ENCODE measurements around the gene PPP1R15B. TPM values are rescaled to one million over a fixed set of nuclear protein-coding genes. Genes with fewer than 3 reads are reported as not detected.

The PPP1R15B gene
- total RNA-seq, 2 experiments from 2014 or later, result 77.5 to 77.8 TPM

- no peak overlapping the region for H3K4me3 Mint-ChIP-seq
- H3K27me3 Mint-ChIP-seq, result peaks cover 35% of the 10 kb centered on the region
- peaks cover 10% of the 10 kb centered on the region for H3K4me1 Mint-ChIP-seq
- no peak for DNase-seq
- no peaks in the 10 kb centered on the region for H3K9me3 Mint-ChIP-seq
- H3K36me3 Mint-ChIP-seq, result no peaks in the 10 kb centered on the region
- H3K27ac Mint-ChIP-seq, result no peak overlapping the region
- ATAC-seq (ENCODE audit: low read depth), result no peak
- POLR2A ChIA-PET, result no interaction called here
Measured at GRCh38 chr1:204376465-204376864, 35.2 kb downstream of the PPP1R15B start.

GRCh38 chr1:204373911-204374310 is 37.7 kb downstream of the PPP1R15B start:
- peaks cover 13% of the 10 kb centered on the region for H3K4me1 Mint-ChIP-seq

GRCh38 chr1:204370176-204370575 is 41.4 kb downstream of the PPP1R15B start:
- Mint-ChIP-seq H3K9me3 (no peaks in the 10 kb centered on the region), H3K27me3 (no peaks in the 10 kb centered on the region), H3K36me3 (no peaks in the 10 kb centered on the region), H3K27ac (no peak overlapping the region), H3K4me1 (peaks cover 4% of the 10 kb centered on the region), H3K4me3 (no peak overlapping the region)
- DNase-seq, result no peak
- no peak for ATAC-seq (ENCODE audit: low read depth)
- POLR2A ChIA-PET, result interaction anchor here (0.6 kb wide), 1 partner anchor 169 kb away, joined by 4 read pairs; no protein-coding TSS in a partner anchor

More at GRCh38 chr1:204373911-204374310, 37.7 kb downstream of the PPP1R15B start:
- H3K27ac Mint-ChIP-seq, result no peak overlapping the region
- POLR2A ChIA-PET, result no interaction called here
- H3K4me3 Mint-ChIP-seq, result no peak overlapping the region
- H3K36me3 Mint-ChIP-seq, result no peaks in the 10 kb centered on the region
- no peak for DNase-seq
- H3K9me3 Mint-ChIP-seq, result no peaks in the 10 kb centered on the region
- peaks cover 19% of the 10 kb centered on the region for H3K27me3 Mint-ChIP-seq
- ATAC-seq (ENCODE audit: low read depth), result no peak

- H3K4me3 Mint-ChIP-seq, result no peak overlapping the region
- H3K36me3 Mint-ChIP-seq, result no peaks in the 10 kb centered on the region
- H3K4me1 Mint-ChIP-seq, result peaks cover 4% of the 10 kb centered on the region
- POLR2A ChIA-PET, result no interaction called here
- DNase-seq (no peak), ATAC-seq (ENCODE audit: low read depth) (no peak)
- H3K27me3 Mint-ChIP-seq, result no peaks in the 10 kb centered on the region
- H3K9me3 Mint-ChIP-seq, result no peaks in the 10 kb centered on the region
- no peak overlapping the region for H3K27ac Mint-ChIP-seq
Measured at GRCh38 chr1:204368996-204369726, 42.5 kb downstream of the PPP1R15B start.

- Mint-ChIP-seq H3K9me3 (no peaks in the 10 kb centered on the region), H3K36me3 (no peaks in the 10 kb centered on the region), H3K4me1 (peaks cover 6% of the 10 kb centered on the region), H3K27me3 (no peaks in the 10 kb centered on the region), H3K4me3 (no peak overlapping the region), H3K27ac (no peak overlapping the region)
- DNase-seq (no peak), ATAC-seq (ENCODE audit: low read depth) (no peak)
- POLR2A ChIA-PET, result interaction anchor here (1.6 kb wide), 1 partner anchor 10 kb away, joined by 3 read pairs; no protein-coding TSS in a partner anchor
Measured at GRCh38 chr1:204367956-204368355, 43.7 kb downstream of the PPP1R15B start.

GRCh38 chr1:204367193-204367858 is 44.3 kb downstream of the PPP1R15B start:
- no peak for ATAC-seq (ENCODE audit: low read depth)
- DNase-seq, result no peak
- peaks cover 6% of the 10 kb centered on the region for H3K4me1 Mint-ChIP-seq
- no peaks in the 10 kb centered on the region for H3K36me3 Mint-ChIP-seq
- H3K9me3 Mint-ChIP-seq, result no peaks in the 10 kb centered on the region
- POLR2A ChIA-PET, result interaction anchor here (1.6 kb wide), 1 partner anchor 11 kb away, joined by 3 read pairs; no protein-coding TSS in a partner anchor
- no peak overlapping the region for H3K4me3 Mint-ChIP-seq
- peaks cover 2% of the 10 kb centered on the region for H3K27me3 Mint-ChIP-seq
- H3K27ac Mint-ChIP-seq, result no peak overlapping the region

GRCh38 chr1:204366759-204367158 is 44.9 kb downstream of the PPP1R15B start:
- POLR2A ChIA-PET, result interaction anchor here (1.6 kb wide), 1 partner anchor 12 kb away, joined by 3 read pairs; no protein-coding TSS in a partner anchor
- no peak overlapping the region for H3K4me3 Mint-ChIP-seq
- H3K36me3 Mint-ChIP-seq, result no peaks in the 10 kb centered on the region
- peaks cover 3% of the 10 kb centered on the region for H3K27me3 Mint-ChIP-seq
- H3K4me1 Mint-ChIP-seq, result peaks cover 6% of the 10 kb centered on the region
- ATAC-seq (ENCODE audit: low read depth) (no peak), DNase-seq (no peak)
- no peaks in the 10 kb centered on the region for H3K9me3 Mint-ChIP-seq
- H3K27ac Mint-ChIP-seq, result no peak overlapping the region

GRCh38 chr1:204363335-204364114 is 48.1 kb downstream of the PPP1R15B start:
- H3K4me3 Mint-ChIP-seq, result peak overlapping the region; percentile 67
- DNase-seq (peak; percentile 73), ATAC-seq (ENCODE audit: low read depth) (peak; percentile 79)
- peaks cover 5% of the 10 kb centered on the region for H3K4me1 Mint-ChIP-seq
- no peaks in the 10 kb centered on the region for H3K36me3 Mint-ChIP-seq
- H3K9me3 Mint-ChIP-seq, result no peaks in the 10 kb centered on the region
- H3K27me3 Mint-ChIP-seq, result peaks cover 14% of the 10 kb centered on the region
- POLR2A ChIA-PET, result interaction anchor here (1.0 kb wide), 1 partner anchor 105 kb away, joined by 3 read pairs; no protein-coding TSS in a partner anchor
- H3K27ac Mint-ChIP-seq, result peak overlapping the region; percentile 23

GRCh38 chr1:204362984-204363334 is 48.7 kb downstream of the PPP1R15B start:
- POLR2A ChIA-PET, result interaction anchor here (1.0 kb wide), 1 partner anchor 104 kb away, joined by 3 read pairs; no protein-coding TSS in a partner anchor
- Mint-ChIP-seq H3K27ac (no peak overlapping the region), H3K27me3 (peaks cover 16% of the 10 kb centered on the region), H3K9me3 (no peaks in the 10 kb centered on the region), H3K36me3 (no peaks in the 10 kb centered on the region), H3K4me3 (peak overlapping the region; percentile 67), H3K4me1 (peaks cover 5% of the 10 kb centered on the region)
- DNase-seq (no peak), ATAC-seq (ENCODE audit: low read depth) (no peak)

GRCh38 chr1:204361781-204362180 is 49.8 kb downstream of the PPP1R15B start:
- H3K36me3 Mint-ChIP-seq, result no peaks in the 10 kb centered on the region
- peaks cover 16% of the 10 kb centered on the region for H3K27me3 Mint-ChIP-seq
- DNase-seq (no peak), ATAC-seq (ENCODE audit: low read depth) (no peak)
- POLR2A ChIA-PET, result interaction anchor here (0.8 kb wide), 1 partner anchor 37 kb away, joined by 3 read pairs; no protein-coding TSS in a partner anchor
- H3K27ac Mint-ChIP-seq, result no peak overlapping the region
- no peaks in the 10 kb centered on the region for H3K9me3 Mint-ChIP-seq
- peaks cover 5% of the 10 kb centered on the region for H3K4me1 Mint-ChIP-seq
- no peak overlapping the region for H3K4me3 Mint-ChIP-seq

GRCh38 chr1:204361341-204361771 is 50.3 kb downstream of the PPP1R15B start:
- Mint-ChIP-seq H3K27ac (no peak overlapping the region), H3K27me3 (peaks cover 16% of the 10 kb centered on the region), H3K4me3 (no peak overlapping the region), H3K4me1 (peaks cover 5% of the 10 kb centered on the region), H3K9me3 (no peaks in the 10 kb centered on the region), H3K36me3 (no peaks in the 10 kb centered on the region)
- ATAC-seq (ENCODE audit: low read depth) (no peak), DNase-seq (no peak)
- POLR2A ChIA-PET, result no interaction called here

GRCh38 chr1:204360314-204360713 is 51.3 kb downstream of the PPP1R15B start:
- Mint-ChIP-seq H3K4me3 (no peak overlapping the region), H3K4me1 (peaks cover 5% of the 10 kb centered on the region), H3K36me3 (no peaks in the 10 kb centered on the region), H3K9me3 (no peaks in the 10 kb centered on the region), H3K27me3 (peaks cover 16% of the 10 kb centered on the region), H3K27ac (no peak overlapping the region)
- POLR2A ChIA-PET, result no interaction called here
- ATAC-seq (ENCODE audit: low read depth) (no peak), DNase-seq (no peak)

Measured in activated naive CD8-positive, alpha-beta T cell treated with anti-CD3 and anti-CD28 coated beads, Interleukin-2, amount 10 ng/mL, durations not matched to agents 7 days and 5 days (primary cell).